ENCODE data around the gene MDM4. TPM values are rescaled to one million over a fixed set of nuclear protein-coding genes. Genes with fewer than 3 reads are reported as not detected.

MDM4 gene
- polyA plus RNA-seq, 4 donors = 4.1 to 38.5 (median 6.6) TPM

- 94 to 97% (median 97%) methylated on average over 1 of the region's 1 CpG for WGBS, 3 donors
- no peaks in the 10 kb centered on the region for H3K4me1 ChIP-seq (ENCODE audit: control insufficient read depth in 3 of 3, insufficient read depth in 2 of 3, low read depth in 1 of 3, low read length in 2 of 3)
- no peaks in the 10 kb centered on the region for H3K27me3 ChIP-seq (ENCODE audit: control insufficient read depth in 3 of 3, insufficient read depth in 3 of 3, low read length in 3 of 3)
- H3K36me3 ChIP-seq (ENCODE audit: control insufficient read depth in 3 of 3, insufficient read depth in 2 of 3, low read depth in 1 of 3, low read length in 3 of 3) = peaks cover 22 to 58% (median 28%) of the 10 kb centered on the region in 3 donors
- H3K9me3 ChIP-seq (ENCODE audit: control insufficient read depth in 2 of 2, insufficient read depth in 1 of 2, low read depth in 1 of 2, low read length in 1 of 2) = no peaks in the 10 kb centered on the region
- H3K4me3 ChIP-seq (ENCODE audit: low read depth in 1 of 3, low read length in 3 of 3) = no peak overlapping the region
- no peak overlapping the region for H3K27ac ChIP-seq (ENCODE audit: low read depth in 1 of 3, low read length in 2 of 3)
- FAIRE-seq (no peak), DNase-seq (no peak)
These were observed 14.7 kb downstream of the MDM4 start for GRCh38 chr1:204530932-204531331.

GRCh38 chr1:204532832-204533231 is 16.6 kb downstream of the MDM4 start:
- no peaks in the 10 kb centered on the region for H3K4me1 ChIP-seq (ENCODE audit: control insufficient read depth in 3 of 3, insufficient read depth in 2 of 3, low read depth in 1 of 3, low read length in 2 of 3)
- peaks cover 20 to 45% (median 28%) of the 10 kb centered on the region in 3 donors for H3K36me3 ChIP-seq (ENCODE audit: control insufficient read depth in 3 of 3, insufficient read depth in 2 of 3, low read depth in 1 of 3, low read length in 3 of 3)
- H3K27ac ChIP-seq (ENCODE audit: low read depth in 1 of 3, low read length in 2 of 3) = no peak overlapping the region
- no peak overlapping the region for H3K4me3 ChIP-seq (ENCODE audit: low read depth in 1 of 3, low read length in 3 of 3)
- DNase-seq = no peak
- H3K9me3 ChIP-seq (ENCODE audit: control insufficient read depth in 2 of 2, insufficient read depth in 1 of 2, low read depth in 1 of 2, low read length in 1 of 2) = no peaks in the 10 kb centered on the region
- no peaks in the 10 kb centered on the region for H3K27me3 ChIP-seq (ENCODE audit: control insufficient read depth in 3 of 3, insufficient read depth in 3 of 3, low read length in 3 of 3)
- FAIRE-seq = no peak

GRCh38 chr1:204541626-204542025 is 25.4 kb downstream of the MDM4 start:
- no peak for DNase-seq
- H3K27me3 ChIP-seq (ENCODE audit: control insufficient read depth in 3 of 3, insufficient read depth in 3 of 3, low read length in 3 of 3) = no peaks in the 10 kb centered on the region
- no peaks in the 10 kb centered on the region for H3K9me3 ChIP-seq (ENCODE audit: control insufficient read depth in 2 of 2, insufficient read depth in 1 of 2, low read depth in 1 of 2, low read length in 1 of 2)
- H3K4me3 ChIP-seq (ENCODE audit: low read depth in 1 of 3, low read length in 3 of 3) = no peak overlapping the region
- peaks cover 13 to 36% (median 34%) of the 10 kb centered on the region in 3 donors for H3K36me3 ChIP-seq (ENCODE audit: control insufficient read depth in 3 of 3, insufficient read depth in 2 of 3, low read depth in 1 of 3, low read length in 3 of 3)
- no peaks in the 10 kb centered on the region for H3K4me1 ChIP-seq (ENCODE audit: control insufficient read depth in 3 of 3, insufficient read depth in 2 of 3, low read depth in 1 of 3, low read length in 2 of 3)
- H3K27ac ChIP-seq (ENCODE audit: low read depth in 1 of 3, low read length in 2 of 3) = no peak overlapping the region
- no peak for FAIRE-seq
- whole genome bisulfite sequencing, 3 donors = 70 to 75% (median 72%) methylated on average over 2 of the region's 2 CpGs

GRCh38 chr1:204544321-204544720 is 28.1 kb downstream of the MDM4 start:
- Histone ChIP-seq H3K4me1 (ENCODE audit: control insufficient read depth in 3 of 3, insufficient read depth in 2 of 3, low read depth in 1 of 3, low read length in 2 of 3) (no peaks in the 10 kb centered on the region), H3K27me3 (ENCODE audit: control insufficient read depth in 3 of 3, insufficient read depth in 3 of 3, low read length in 3 of 3) (no peaks in the 10 kb centered on the region), H3K36me3 (ENCODE audit: control insufficient read depth in 3 of 3, insufficient read depth in 2 of 3, low read depth in 1 of 3, low read length in 3 of 3) (peaks cover 16 to 42% (median 33%) of the 10 kb centered on the region in 3 donors), H3K4me3 (ENCODE audit: low read depth in 1 of 3, low read length in 3 of 3) (no peak overlapping the region), H3K9me3 (ENCODE audit: control insufficient read depth in 2 of 2, insufficient read depth in 1 of 2, low read depth in 1 of 2, low read length in 1 of 2) (no peaks in the 10 kb centered on the region), H3K27ac (ENCODE audit: low read depth in 1 of 3, low read length in 2 of 3) (no peak overlapping the region)
- FAIRE-seq (no peak), DNase-seq (peak in 1 of 2 donors; percentile 31)
- WGBS, 3 donors = 70 to 90% (median 70%) methylated on average over 2 of the region's 2 CpGs

- DNase-seq (no peak), FAIRE-seq (no peak)
- Histone ChIP-seq H3K36me3 (ENCODE audit: control insufficient read depth in 3 of 3, insufficient read depth in 2 of 3, low read depth in 1 of 3, low read length in 3 of 3) (peaks cover 21 to 39% (median 30%) of the 10 kb centered on the region in 3 donors), H3K9me3 (ENCODE audit: control insufficient read depth in 2 of 2, insufficient read depth in 1 of 2, low read depth in 1 of 2, low read length in 1 of 2) (no peaks in the 10 kb centered on the region), H3K4me1 (ENCODE audit: control insufficient read depth in 3 of 3, insufficient read depth in 2 of 3, low read depth in 1 of 3, low read length in 2 of 3) (no peaks in the 10 kb centered on the region), H3K4me3 (ENCODE audit: low read depth in 1 of 3, low read length in 3 of 3) (no peak overlapping the region), H3K27ac (ENCODE audit: low read depth in 1 of 3, low read length in 2 of 3) (peak overlapping the region in 1 of 3 donors; percentile 82), H3K27me3 (ENCODE audit: control insufficient read depth in 3 of 3, insufficient read depth in 3 of 3, low read length in 3 of 3) (no peaks in the 10 kb centered on the region)
- WGBS, 3 donors = 91 to 98% (median 94%) methylated on average over 2 of the region's 2 CpGs
These were observed 29.0 kb downstream of the MDM4 start for GRCh38 chr1:204545202-204545601.

GRCh38 chr1:204545881-204546280 is 29.7 kb downstream of the MDM4 start:
- DNase-seq (no peak), FAIRE-seq (no peak)
- no peaks in the 10 kb centered on the region for H3K9me3 ChIP-seq (ENCODE audit: control insufficient read depth in 2 of 2, insufficient read depth in 1 of 2, low read depth in 1 of 2, low read length in 1 of 2)
- H3K4me1 ChIP-seq (ENCODE audit: control insufficient read depth in 3 of 3, insufficient read depth in 2 of 3, low read depth in 1 of 3, low read length in 2 of 3) = no peaks in the 10 kb centered on the region
- peak overlapping the region in 2 of 3 donors; percentile 32 to 84 for H3K27ac ChIP-seq (ENCODE audit: low read depth in 1 of 3, low read length in 2 of 3)
- no peak overlapping the region for H3K4me3 ChIP-seq (ENCODE audit: low read depth in 1 of 3, low read length in 3 of 3)
- H3K27me3 ChIP-seq (ENCODE audit: control insufficient read depth in 3 of 3, insufficient read depth in 3 of 3, low read length in 3 of 3) = no peaks in the 10 kb centered on the region
- 29 to 56% (median 46%) methylated on average over 2 of the region's 2 CpGs for WGBS, 3 donors
- peaks cover 23 to 40% (median 31%) of the 10 kb centered on the region in 3 donors for H3K36me3 ChIP-seq (ENCODE audit: control insufficient read depth in 3 of 3, insufficient read depth in 2 of 3, low read depth in 1 of 3, low read length in 3 of 3)

- FAIRE-seq (no peak), DNase-seq (no peak)
- Histone ChIP-seq H3K27ac (ENCODE audit: low read depth in 1 of 3, low read length in 2 of 3) (no peak overlapping the region), H3K4me3 (ENCODE audit: low read depth in 1 of 3, low read length in 3 of 3) (no peak overlapping the region), H3K27me3 (ENCODE audit: control insufficient read depth in 3 of 3, insufficient read depth in 3 of 3, low read length in 3 of 3) (no peaks in the 10 kb centered on the region), H3K36me3 (ENCODE audit: control insufficient read depth in 3 of 3, insufficient read depth in 2 of 3, low read depth in 1 of 3, low read length in 3 of 3) (peaks cover 21 to 38% (median 31%) of the 10 kb centered on the region in 3 donors), H3K4me1 (ENCODE audit: control insufficient read depth in 3 of 3, insufficient read depth in 2 of 3, low read depth in 1 of 3, low read length in 2 of 3) (no peaks in the 10 kb centered on the region), H3K9me3 (ENCODE audit: control insufficient read depth in 2 of 2, insufficient read depth in 1 of 2, low read depth in 1 of 2, low read length in 1 of 2) (no peaks in the 10 kb centered on the region)
- WGBS, 3 donors = 89 to 94% (median 93%) methylated on average over 2 of the region's 2 CpGs
These were observed 32.1 kb downstream of the MDM4 start for GRCh38 chr1:204548265-204548664.

GRCh38 chr1:204549313-204549712 is 33.1 kb downstream of the MDM4 start:
- Histone ChIP-seq H3K4me1 (ENCODE audit: control insufficient read depth in 3 of 3, insufficient read depth in 2 of 3, low read depth in 1 of 3, low read length in 2 of 3) (no peaks in the 10 kb centered on the region), H3K9me3 (ENCODE audit: control insufficient read depth in 2 of 2, insufficient read depth in 1 of 2, low read depth in 1 of 2, low read length in 1 of 2) (no peaks in the 10 kb centered on the region), H3K36me3 (ENCODE audit: control insufficient read depth in 3 of 3, insufficient read depth in 2 of 3, low read depth in 1 of 3, low read length in 3 of 3) (peaks cover 17 to 37% (median 30%) of the 10 kb centered on the region in 3 donors), H3K4me3 (ENCODE audit: low read depth in 1 of 3, low read length in 3 of 3) (no peak overlapping the region), H3K27ac (ENCODE audit: low read depth in 1 of 3, low read length in 2 of 3) (no peak overlapping the region), H3K27me3 (ENCODE audit: control insufficient read depth in 3 of 3, insufficient read depth in 3 of 3, low read length in 3 of 3) (no peaks in the 10 kb centered on the region)
- WGBS, 3 donors = 90 to 95% (median 91%) methylated on average over 6 of the region's 6 CpGs
- DNase-seq = no peak
- no peak for FAIRE-seq

- no peak overlapping the region for H3K4me3 ChIP-seq (ENCODE audit: low read depth in 1 of 3, low read length in 3 of 3)
- no peaks in the 10 kb centered on the region for H3K4me1 ChIP-seq (ENCODE audit: control insufficient read depth in 3 of 3, insufficient read depth in 2 of 3, low read depth in 1 of 3, low read length in 2 of 3)
- FAIRE-seq (no peak), DNase-seq (no peak)
- no peak overlapping the region for H3K27ac ChIP-seq (ENCODE audit: low read depth in 1 of 3, low read length in 2 of 3)
- WGBS, 3 donors = 76 to 89% (median 83%) methylated on average over 5 of the region's 5 CpGs
- H3K36me3 ChIP-seq (ENCODE audit: control insufficient read depth in 3 of 3, insufficient read depth in 2 of 3, low read depth in 1 of 3, low read length in 3 of 3) = peaks cover 17 to 35% (median 26%) of the 10 kb centered on the region in 3 donors
- H3K9me3 ChIP-seq (ENCODE audit: control insufficient read depth in 2 of 2, insufficient read depth in 1 of 2, low read depth in 1 of 2, low read length in 1 of 2) = no peaks in the 10 kb centered on the region
- no peaks in the 10 kb centered on the region for H3K27me3 ChIP-seq (ENCODE audit: control insufficient read depth in 3 of 3, insufficient read depth in 3 of 3, low read length in 3 of 3)
These were observed 34.7 kb downstream of the MDM4 start for GRCh38 chr1:204550926-204551325.

All from small intestine (tissue), 7 donors.